NCI-H2029 treated with DMSO at 0.1 percent for 48 hours (cell line): Measurements from ENCODE around the gene SLC3A2.
"Not testable (repeated sequence)": the region's sequence is repeated elsewhere in the genome, so short reads cannot be mapped to it uniquely, and the experiment has no call there.

Source experiments
- DNase-seq: peaks from one replicate; lab custom pipeline; 2025; lab: John Stamatoyannopoulos, UW

Gene SLC3A2

GRCh38 chr11:62930666-62931065, 50.0 kb downstream of the SLC3A2 start:
- no peak for DNase-seq

GRCh38 chr11:62931499-62932278, 51.0 kb downstream of the SLC3A2 start:
- peak; percentile 39 for DNase-seq

GRCh38 chr11:62933285-62933684, 52.6 kb downstream of the SLC3A2 start:
- DNase-seq: no peak

GRCh38 chr11:62933750-62934495, 53.2 kb downstream of the SLC3A2 start:
- DNase-seq: no peak

- DNase-seq: no peak
Measured at GRCh38 chr11:62934496-62934785, 53.7 kb downstream of the SLC3A2 start.

GRCh38 chr11:62937528-62937927, 56.8 kb downstream of the SLC3A2 start:
- not testable (repeated sequence) for DNase-seq
